Spleen (tissue), 7 donors: Measurements from ENCODE around the gene JDP2.

ENCODE experiments used
- POLR2A ChIP-seq, 3 donors: fragments of 450-650 bp; IDR thresholded peaks; one replicate each; pipeline ENCODE4 v1.5.1; 2017; ENCODE audit warnings: antibody characterized with exemption in 3 of 3, mild to moderate bottlenecking in 1 of 3
- POLR2AphosphoS5 ChIP-seq, 3 donors: sonication (generic); formaldehyde crosslinking; IDR thresholded peaks; one replicate each; pipeline ENCODE4 v1.5.1; 2017; ENCODE audit warnings: antibody characterized with exemption in 3 of 3
- TF ChIP-seq, protein P1 (sequence below), 11 experiments: fragments of 200-600 bp in 7 of 11; fragments of 450-650 bp in 4 of 11; sonication (generic) in 4 of 11; IDR thresholded peaks in 8 of 11; conservative IDR thresholded peaks in 3 of 11; 1 replicate in 7 of 11; 2 replicates in 4 of 11; pipeline versions ENCODE4 v1.4.0 to v1.8.0; 2016 to 2021; ENCODE audit warnings: antibody characterized with exemption in 11 of 11, inconsistent platforms in 4 of 11, mild to moderate bottlenecking in 1 of 11
- donor health status: DM: no; HTN: no; CAD: no; lungs with moderate emphysema.
- donor health status: DM: no; HTN: no; CAD: no.
- donor health status: DM: no; HTN: no; CAD: no.

- TF ChIP-seq, protein P1, sequence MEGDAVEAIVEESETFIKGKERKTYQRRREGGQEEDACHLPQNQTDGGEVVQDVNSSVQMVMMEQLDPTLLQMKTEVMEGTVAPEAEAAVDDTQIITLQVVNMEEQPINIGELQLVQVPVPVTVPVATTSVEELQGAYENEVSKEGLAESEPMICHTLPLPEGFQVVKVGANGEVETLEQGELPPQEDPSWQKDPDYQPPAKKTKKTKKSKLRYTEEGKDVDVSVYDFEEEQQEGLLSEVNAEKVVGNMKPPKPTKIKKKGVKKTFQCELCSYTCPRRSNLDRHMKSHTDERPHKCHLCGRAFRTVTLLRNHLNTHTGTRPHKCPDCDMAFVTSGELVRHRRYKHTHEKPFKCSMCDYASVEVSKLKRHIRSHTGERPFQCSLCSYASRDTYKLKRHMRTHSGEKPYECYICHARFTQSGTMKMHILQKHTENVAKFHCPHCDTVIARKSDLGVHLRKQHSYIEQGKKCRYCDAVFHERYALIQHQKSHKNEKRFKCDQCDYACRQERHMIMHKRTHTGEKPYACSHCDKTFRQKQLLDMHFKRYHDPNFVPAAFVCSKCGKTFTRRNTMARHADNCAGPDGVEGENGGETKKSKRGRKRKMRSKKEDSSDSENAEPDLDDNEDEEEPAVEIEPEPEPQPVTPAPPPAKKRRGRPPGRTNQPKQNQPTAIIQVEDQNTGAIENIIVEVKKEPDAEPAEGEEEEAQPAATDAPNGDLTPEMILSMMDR (IDR thresholded peaks at IDR 0.05 in 8 of 11, conservative IDR thresholded peaks at IDR 0.05 in 3 of 11) = no peak
- TF ChIP-seq POLR2A (IDR thresholded peaks at IDR 0.05) (no peak), POLR2AphosphoS5 (IDR thresholded peaks at IDR 0.05) (no peak)
Observed at GRCh38 chr14:75496755-75497154, 68.9 kb downstream of the JDP2 start.
